GM10266 (cell line): ENCODE results near the gene C1QB.
"Not testable (repeated sequence)": the region's sequence is repeated elsewhere in the genome, so short reads cannot be mapped to it uniquely, and the experiment has no call there.

Experiments used
- DNase-seq: peaks from one replicate; pipeline ENCODE4 v3.0.0; 2012; ENCODE audit errors: extremely low spot score
- TF ChIP-seq, protein P1 (sequence below): IDR thresholded peaks from 2 replicates; pipeline ENCODE4 v1.5.1; 2012; ENCODE audit warnings: mild to moderate bottlenecking, low read depth; ENCODE audit not compliant: control insufficient read depth, insufficient read depth; ENCODE audit errors: missing control alignments

C1QB gene

GRCh38 chr1:22662986-22663408 is 10.0 kb downstream of the C1QB start:
- DNase-seq, result no peak
- TF ChIP-seq, protein P1, sequence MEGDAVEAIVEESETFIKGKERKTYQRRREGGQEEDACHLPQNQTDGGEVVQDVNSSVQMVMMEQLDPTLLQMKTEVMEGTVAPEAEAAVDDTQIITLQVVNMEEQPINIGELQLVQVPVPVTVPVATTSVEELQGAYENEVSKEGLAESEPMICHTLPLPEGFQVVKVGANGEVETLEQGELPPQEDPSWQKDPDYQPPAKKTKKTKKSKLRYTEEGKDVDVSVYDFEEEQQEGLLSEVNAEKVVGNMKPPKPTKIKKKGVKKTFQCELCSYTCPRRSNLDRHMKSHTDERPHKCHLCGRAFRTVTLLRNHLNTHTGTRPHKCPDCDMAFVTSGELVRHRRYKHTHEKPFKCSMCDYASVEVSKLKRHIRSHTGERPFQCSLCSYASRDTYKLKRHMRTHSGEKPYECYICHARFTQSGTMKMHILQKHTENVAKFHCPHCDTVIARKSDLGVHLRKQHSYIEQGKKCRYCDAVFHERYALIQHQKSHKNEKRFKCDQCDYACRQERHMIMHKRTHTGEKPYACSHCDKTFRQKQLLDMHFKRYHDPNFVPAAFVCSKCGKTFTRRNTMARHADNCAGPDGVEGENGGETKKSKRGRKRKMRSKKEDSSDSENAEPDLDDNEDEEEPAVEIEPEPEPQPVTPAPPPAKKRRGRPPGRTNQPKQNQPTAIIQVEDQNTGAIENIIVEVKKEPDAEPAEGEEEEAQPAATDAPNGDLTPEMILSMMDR, result no peak

- TF ChIP-seq, protein P1, result no peak
- DNase-seq, result no peak
Observed at GRCh38 chr1:22665752-22666151, 12.7 kb downstream of the C1QB start.

GRCh38 chr1:22666412-22666811 is 13.4 kb downstream of the C1QB start:
- no peak for DNase-seq
- TF ChIP-seq, protein P1, result no peak

GRCh38 chr1:22668840-22669239 is 15.8 kb downstream of the C1QB start:
- DNase-seq, result not testable (repeated sequence)

DNA sequence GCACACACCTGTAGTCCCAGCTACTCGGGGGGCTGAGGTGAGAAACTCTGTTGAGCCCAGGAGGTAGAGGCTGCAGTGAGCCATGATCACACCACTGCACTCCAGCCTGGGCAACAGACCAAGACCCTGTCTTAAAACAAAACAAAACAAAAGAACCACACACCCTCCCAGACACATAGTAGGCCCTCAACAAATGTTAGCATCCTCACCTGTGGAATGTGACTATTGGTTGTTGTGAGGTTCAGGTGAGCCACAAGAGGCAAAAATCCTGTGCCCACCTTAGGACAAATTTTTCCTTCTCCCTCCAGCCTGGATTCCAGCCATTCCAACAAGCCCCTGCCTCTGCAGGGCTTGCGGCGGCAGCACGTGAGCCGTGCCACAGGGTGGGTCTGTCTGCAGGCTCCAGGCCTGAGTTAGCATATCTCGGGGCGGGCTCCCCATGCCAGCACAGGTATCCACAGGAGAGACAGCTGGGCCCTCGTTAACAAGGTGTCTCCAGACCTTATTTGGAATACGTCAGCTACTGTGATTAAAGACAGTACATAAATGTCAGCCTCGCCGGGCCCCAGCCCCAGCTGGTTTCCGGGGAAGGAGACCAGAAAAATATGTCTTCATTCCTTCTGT is 17.4 kb downstream of the C1QB start:
- TF ChIP-seq, protein P1, result no peak
- no peak for DNase-seq

DNA sequence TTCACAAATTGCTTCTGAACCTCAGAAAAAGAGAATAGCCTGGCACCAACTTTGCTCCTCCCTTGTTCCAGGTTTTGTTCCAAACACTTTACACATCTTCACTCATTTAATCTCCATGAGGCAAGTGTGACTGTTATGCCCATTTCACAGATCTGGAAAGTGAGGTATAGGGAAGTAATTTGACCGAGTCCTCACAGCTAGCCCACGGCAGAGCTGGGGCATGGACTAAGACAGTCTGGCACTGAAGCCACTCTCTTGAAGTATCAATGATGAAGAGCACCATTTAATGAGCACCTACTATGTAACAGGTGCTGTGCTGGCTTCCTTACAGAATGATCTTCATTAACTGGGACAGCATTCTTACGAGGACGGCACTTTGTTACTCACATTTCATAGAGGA is 19.0 kb downstream of the C1QB start:
- no peak for DNase-seq
- TF ChIP-seq, protein P1, result no peak

DNA sequence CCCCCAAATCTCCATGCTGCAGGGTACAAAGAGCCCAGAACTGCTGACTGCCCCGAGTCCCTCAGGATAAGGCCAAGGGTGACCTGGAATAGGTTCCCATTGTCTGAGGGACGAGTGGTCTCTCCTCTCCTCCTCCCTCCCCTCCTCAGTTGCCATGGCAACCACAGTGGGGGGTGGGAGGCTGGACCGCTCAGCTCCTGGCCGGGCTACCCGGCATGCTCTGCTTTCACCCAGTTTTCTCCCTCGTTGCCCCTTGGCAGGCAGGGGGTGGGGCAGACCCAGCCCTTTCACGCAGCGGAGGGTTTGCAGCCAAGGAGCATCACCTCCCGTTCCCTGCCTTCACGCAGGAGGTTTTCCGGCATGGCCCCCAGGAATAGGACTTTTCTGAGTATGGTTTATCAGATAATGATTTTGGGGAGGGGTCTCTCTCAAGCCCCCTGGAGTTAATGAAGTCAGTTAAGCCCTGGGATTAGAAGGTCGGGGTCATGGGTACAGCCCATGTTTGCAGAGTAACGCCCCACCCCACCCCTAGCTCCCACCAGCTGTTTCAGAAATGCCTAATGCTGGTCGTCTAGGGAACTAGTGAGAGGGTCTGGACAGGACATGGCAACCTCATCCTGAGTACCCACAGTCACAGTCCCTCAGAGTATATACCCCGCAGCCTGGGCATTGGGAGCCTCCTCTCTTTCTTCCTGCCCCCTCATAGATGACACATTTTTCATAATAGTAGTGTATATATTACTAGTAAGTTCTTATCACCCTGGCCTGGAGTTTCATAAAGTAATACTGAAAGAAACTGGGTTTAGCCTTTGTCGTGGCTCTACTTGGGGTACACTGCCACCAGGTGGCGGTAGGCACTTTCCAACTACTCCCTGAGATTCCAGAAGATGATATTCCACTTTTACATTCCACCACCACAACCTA is 20.7 kb downstream of the C1QB start:
- TF ChIP-seq, protein P1, result peak; percentile 67
- DNase-seq, result peak; percentile 67
